ENCODE measurements around the gene ASZ1.
"Not testable (repeated sequence)": the region's sequence is repeated elsewhere in the genome, so short reads cannot be mapped to it uniquely, and the experiment has no call there.

Gene ASZ1

GRCh38 chr7:117444646-117445045 is 17.4 kb upstream of the ASZ1 start:
- no peaks in the 10 kb centered on the region for H3K27me3 ChIP-seq (ENCODE audit: insufficient read depth, low read length)
- no peaks in the 10 kb centered on the region for H3K4me1 ChIP-seq (ENCODE audit: insufficient read depth, low read length)
- H3K9ac ChIP-seq (ENCODE audit: low read depth, low read length) = no peak overlapping the region
- no peak overlapping the region for H3K27ac ChIP-seq (ENCODE audit: low read depth, low read length)
- no peaks in the 10 kb centered on the region for H3K36me3 ChIP-seq (ENCODE audit: insufficient read depth, low read length)
- H3K9me3 ChIP-seq (ENCODE audit: insufficient read depth, low read depth, low read length) = 0 out of 2 replicates have a peak, but pooled peaks cover 3% of the 10 kb centered on the region
- WGBS = 92% methylated on average over 1 of the region's 1 CpG
- H3K4me3 ChIP-seq (ENCODE audit: low read length) = no peak overlapping the region

DNA sequence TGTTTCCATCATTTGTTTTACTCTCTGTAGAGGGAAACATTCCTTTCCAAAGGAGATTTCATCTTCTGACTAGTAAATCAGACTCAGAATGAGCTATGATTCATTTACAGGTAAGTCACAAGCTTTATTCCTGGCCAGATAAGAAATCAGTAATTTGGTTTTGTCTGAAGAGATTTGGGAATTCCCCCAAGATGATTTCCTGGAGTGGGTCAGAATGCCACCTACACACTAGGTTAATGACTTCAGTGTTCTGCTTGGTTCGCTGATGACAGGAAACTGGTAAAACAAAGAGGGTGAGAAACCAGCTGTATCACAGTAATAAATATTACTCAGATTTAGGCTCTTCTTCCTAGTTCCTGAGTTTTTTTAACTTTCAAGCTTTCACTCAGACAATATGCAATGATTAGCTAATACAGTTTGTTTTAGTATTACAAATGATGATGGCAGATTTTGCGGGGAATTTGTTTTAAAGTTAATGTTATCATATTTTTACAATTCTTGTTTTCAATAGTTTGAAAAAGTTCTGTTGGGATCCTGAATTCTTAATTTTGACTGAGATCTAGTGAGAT is 8.3 kb upstream of the ASZ1 start:
- Histone ChIP-seq H3K4me1 (ENCODE audit: insufficient read depth, low read length) (no peaks in the 10 kb centered on the region; the same call in 1 of the 2 replicates), H3K36me3 (ENCODE audit: insufficient read depth, low read length) (no peaks in the 10 kb centered on the region), H3K27me3 (ENCODE audit: insufficient read depth, low read length) (no peaks in the 10 kb centered on the region), H3K9me3 (ENCODE audit: insufficient read depth, low read depth, low read length) (no peaks in the 10 kb centered on the region), H3K4me3 (ENCODE audit: low read length) (no peak overlapping the region), H3K9ac (ENCODE audit: low read depth, low read length) (no peak overlapping the region), H3K27ac (ENCODE audit: low read depth, low read length) (no peak overlapping the region)
- WGBS = 80% methylated on average over 1 of the region's 2 CpGs

DNA sequence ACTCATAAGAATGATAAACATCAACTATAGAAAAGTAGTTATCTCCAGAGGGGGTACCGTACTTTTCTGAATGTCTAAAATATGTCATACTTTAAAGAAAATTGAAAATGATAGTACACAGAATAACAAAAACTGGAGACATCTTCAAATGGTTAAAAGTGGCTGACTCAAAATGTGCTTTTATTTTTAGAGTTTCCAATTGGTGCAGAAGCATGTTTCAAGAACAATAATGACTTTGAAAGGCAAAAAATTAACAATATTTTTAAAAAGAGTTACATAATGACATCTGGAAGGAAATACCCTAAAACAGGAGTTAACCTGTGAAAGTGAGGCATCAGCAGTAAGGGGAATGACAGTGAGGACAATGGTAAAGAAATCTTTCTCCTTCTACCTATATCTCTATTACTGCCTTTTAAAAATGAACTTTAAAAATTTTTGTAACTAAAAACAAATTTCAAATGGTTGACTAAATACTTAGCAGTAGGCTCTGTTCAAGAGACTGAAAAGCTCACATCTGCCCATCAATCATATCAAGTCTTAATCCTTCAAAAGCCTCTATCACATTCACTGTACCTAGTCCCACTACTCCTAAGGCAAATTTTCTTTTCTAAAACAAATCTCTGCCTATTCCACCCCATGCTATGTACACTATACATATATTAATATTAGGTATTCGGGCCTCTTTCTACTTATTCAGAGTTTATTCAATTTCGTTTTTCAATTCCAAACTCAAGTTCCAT is 3.0 kb downstream of the ASZ1 start:
- Histone ChIP-seq H3K4me3 (ENCODE audit: low read length) (no peak overlapping the region), H3K9me3 (ENCODE audit: insufficient read depth, low read depth, low read length) (no peaks in the 10 kb centered on the region), H3K4me1 (ENCODE audit: insufficient read depth, low read length) (no peaks in the 10 kb centered on the region), H3K27ac (ENCODE audit: low read depth, low read length) (no peak overlapping the region), H3K27me3 (ENCODE audit: insufficient read depth, low read length) (no peaks in the 10 kb centered on the region), H3K9ac (ENCODE audit: low read depth, low read length) (no peak overlapping the region), H3K36me3 (ENCODE audit: insufficient read depth, low read length) (no peaks in the 10 kb centered on the region)
- 83% methylated on average over 1 of the region's 3 CpGs for WGBS

DNA sequence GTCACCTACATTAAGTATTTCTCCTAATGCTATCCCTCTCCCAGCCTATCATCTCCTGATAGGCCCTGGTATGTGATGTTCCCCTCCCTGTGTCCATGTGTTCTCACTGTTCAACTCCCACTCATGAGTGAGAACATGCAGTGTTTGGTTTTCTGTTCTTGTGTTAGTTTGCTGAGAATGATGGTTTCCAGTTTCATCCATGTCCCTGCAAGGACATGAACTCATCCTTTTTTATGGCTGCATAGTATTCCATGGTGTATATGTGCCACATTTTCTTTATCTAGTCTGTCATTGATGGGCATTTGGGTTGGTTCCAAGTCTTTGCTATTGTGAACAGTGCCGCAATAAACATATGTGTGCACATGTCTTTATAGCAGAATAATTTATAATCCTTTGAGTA is 12.7 kb downstream of the ASZ1 start:
- H3K27ac ChIP-seq (ENCODE audit: low read depth, low read length); H3K9ac ChIP-seq (ENCODE audit: low read depth, low read length); H3K36me3 ChIP-seq (ENCODE audit: insufficient read depth, low read length); H3K27me3 ChIP-seq (ENCODE audit: insufficient read depth, low read length); H3K9me3 ChIP-seq (ENCODE audit: insufficient read depth, low read depth, low read length); H3K4me3 ChIP-seq (ENCODE audit: low read length); H3K4me1 ChIP-seq (ENCODE audit: insufficient read depth, low read length): not testable (repeated sequence)
- WGBS = no CpG with 5 or more reads among the region's 1 CpG

DNA sequence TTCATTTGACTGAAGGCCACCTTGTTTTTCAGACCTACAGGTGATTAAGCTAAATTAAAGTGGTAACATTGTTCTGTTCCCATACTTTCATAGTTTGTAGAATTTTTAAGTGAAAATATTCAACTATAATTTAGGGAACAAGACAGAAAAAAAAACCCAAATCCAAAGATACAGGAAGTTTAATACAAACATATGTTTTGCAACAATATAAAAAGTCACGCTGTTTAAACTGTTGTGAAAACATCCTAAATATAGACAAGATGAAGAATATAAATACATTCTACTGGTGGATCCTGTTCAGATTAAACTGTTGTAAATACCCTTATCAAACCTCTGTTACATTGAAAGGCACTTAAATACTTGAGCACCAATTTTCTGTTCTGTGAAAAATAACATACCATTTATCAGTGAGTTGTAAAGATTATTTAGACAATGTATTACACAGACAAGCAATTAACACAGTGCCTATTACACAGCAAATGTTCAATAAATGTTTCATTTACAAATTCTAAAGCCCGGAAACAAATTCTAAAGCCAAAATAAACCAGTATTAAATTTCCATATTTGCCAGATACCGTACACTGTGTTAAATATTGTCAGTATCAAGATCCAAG is 14.2 kb downstream of the ASZ1 start:
- 95% methylated on average over 2 of the region's 3 CpGs for WGBS
- Histone ChIP-seq H3K27ac (ENCODE audit: low read depth, low read length) (no peak overlapping the region), H3K27me3 (ENCODE audit: insufficient read depth, low read length) (no peaks in the 10 kb centered on the region), H3K36me3 (ENCODE audit: insufficient read depth, low read length) (no peaks in the 10 kb centered on the region), H3K9me3 (ENCODE audit: insufficient read depth, low read depth, low read length) (no peaks in the 10 kb centered on the region), H3K4me1 (ENCODE audit: insufficient read depth, low read length) (no peaks in the 10 kb centered on the region), H3K9ac (ENCODE audit: low read depth, low read length) (no peak overlapping the region), H3K4me3 (ENCODE audit: low read length) (no peak overlapping the region)

DNA sequence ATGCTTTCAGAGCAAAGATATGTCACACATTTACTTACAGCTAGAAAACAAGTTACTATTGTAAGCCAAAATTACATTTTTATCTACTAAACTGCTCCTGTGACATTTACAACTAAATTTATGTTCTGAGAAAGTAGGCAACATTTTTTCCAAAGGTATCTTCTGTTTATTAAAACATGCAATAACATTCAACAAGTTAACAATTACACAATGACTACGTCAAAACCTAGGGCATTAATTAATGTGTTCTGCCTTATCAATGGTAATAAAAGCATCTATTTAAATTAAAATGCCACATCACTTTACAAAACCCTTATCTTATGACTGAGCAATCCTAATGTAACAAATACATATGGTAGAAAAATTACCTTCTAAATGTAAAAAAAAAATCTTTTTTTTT is 14.9 kb downstream of the ASZ1 start:
- Histone ChIP-seq H3K27me3 (ENCODE audit: insufficient read depth, low read length) (no peaks in the 10 kb centered on the region), H3K4me3 (ENCODE audit: low read length) (no peak overlapping the region), H3K9ac (ENCODE audit: low read depth, low read length) (no peak overlapping the region), H3K9me3 (ENCODE audit: insufficient read depth, low read depth, low read length) (no peaks in the 10 kb centered on the region), H3K36me3 (ENCODE audit: insufficient read depth, low read length) (no peaks in the 10 kb centered on the region), H3K4me1 (ENCODE audit: insufficient read depth, low read length) (no peaks in the 10 kb centered on the region), H3K27ac (ENCODE audit: low read depth, low read length) (no peak overlapping the region)
- WGBS = 88% methylated on average over 1 of the region's 1 CpG

DNA sequence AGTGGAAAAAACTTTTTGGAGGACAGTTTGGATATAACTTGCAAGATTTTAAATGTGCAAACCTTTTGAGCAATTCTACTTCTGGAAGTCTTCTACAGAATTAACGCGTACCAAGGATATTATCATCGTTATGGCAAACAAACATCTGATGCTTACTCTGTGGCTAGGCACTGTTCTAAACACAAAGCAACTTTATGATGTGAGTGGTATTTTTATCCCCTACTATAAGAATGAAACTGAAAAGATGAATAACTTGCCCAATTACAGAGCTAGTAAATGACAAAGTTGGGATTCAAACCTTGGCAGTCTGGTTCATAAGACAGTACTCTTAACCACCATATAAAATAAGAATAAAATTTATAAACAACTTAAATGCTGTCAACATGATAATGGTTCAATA is 15.8 kb downstream of the ASZ1 start:
- Histone ChIP-seq H3K9ac (ENCODE audit: low read depth, low read length) (no peak overlapping the region), H3K4me3 (ENCODE audit: low read length) (no peak overlapping the region), H3K27ac (ENCODE audit: low read depth, low read length) (no peak overlapping the region), H3K27me3 (ENCODE audit: insufficient read depth, low read length) (no peaks in the 10 kb centered on the region), H3K4me1 (ENCODE audit: insufficient read depth, low read length) (no peaks in the 10 kb centered on the region), H3K9me3 (ENCODE audit: insufficient read depth, low read depth, low read length) (no peaks in the 10 kb centered on the region), H3K36me3 (ENCODE audit: insufficient read depth, low read length) (no peaks in the 10 kb centered on the region)
- WGBS = 91% methylated on average over 3 of the region's 3 CpGs

- Histone ChIP-seq H3K9me3 (ENCODE audit: insufficient read depth, low read depth, low read length) (no peaks in the 10 kb centered on the region), H3K36me3 (ENCODE audit: insufficient read depth, low read length) (no peaks in the 10 kb centered on the region), H3K4me3 (ENCODE audit: low read length) (no peak overlapping the region), H3K27ac (ENCODE audit: low read depth, low read length) (no peak overlapping the region), H3K4me1 (ENCODE audit: insufficient read depth, low read length) (no peaks in the 10 kb centered on the region), H3K9ac (ENCODE audit: low read depth, low read length) (no peak overlapping the region), H3K27me3 (ENCODE audit: insufficient read depth, low read length) (no peaks in the 10 kb centered on the region)
- WGBS = 86% methylated on average over 1 of the region's 1 CpG
These were observed 18.5 kb downstream of the ASZ1 start for GRCh38 chr7:117408831-117409230.

GRCh38 chr7:117405519-117405918 is 21.8 kb downstream of the ASZ1 start:
- H3K27ac ChIP-seq (ENCODE audit: low read depth, low read length) = no peak overlapping the region
- 90% methylated on average over 3 of the region's 3 CpGs for WGBS
- H3K36me3 ChIP-seq (ENCODE audit: insufficient read depth, low read length) = no peaks in the 10 kb centered on the region
- H3K9ac ChIP-seq (ENCODE audit: low read depth, low read length) = no peak overlapping the region
- no peaks in the 10 kb centered on the region for H3K27me3 ChIP-seq (ENCODE audit: insufficient read depth, low read length)
- H3K4me3 ChIP-seq (ENCODE audit: low read length) = no peak overlapping the region
- H3K4me1 ChIP-seq (ENCODE audit: insufficient read depth, low read length) = no peaks in the 10 kb centered on the region
- H3K9me3 ChIP-seq (ENCODE audit: insufficient read depth, low read depth, low read length) = no peaks in the 10 kb centered on the region

DNA sequence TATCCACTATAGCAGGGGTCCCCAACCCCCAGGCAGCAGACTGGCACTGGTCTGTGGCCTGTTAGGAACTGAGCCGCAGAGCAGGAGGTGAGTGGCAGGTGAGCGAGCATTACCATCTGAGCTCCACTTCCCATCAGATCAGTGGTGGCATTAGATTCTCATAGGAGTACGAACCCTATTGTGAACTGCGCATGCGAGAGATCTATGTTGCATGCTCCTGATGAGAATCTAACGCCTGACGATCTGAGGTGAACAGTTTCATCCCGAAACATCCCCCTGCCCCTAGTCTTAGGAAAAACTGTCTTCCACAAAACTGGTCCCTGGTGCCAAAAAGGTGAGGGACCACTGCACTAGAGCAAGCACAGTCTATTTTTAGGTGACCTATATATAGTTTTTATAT is 23.6 kb downstream of the ASZ1 start:
- H3K4me1 ChIP-seq (ENCODE audit: insufficient read depth, low read length) = no peaks in the 10 kb centered on the region
- H3K4me3 ChIP-seq (ENCODE audit: low read length) = no peak overlapping the region
- no peaks in the 10 kb centered on the region for H3K27me3 ChIP-seq (ENCODE audit: insufficient read depth, low read length)
- H3K36me3 ChIP-seq (ENCODE audit: insufficient read depth, low read length) = no peaks in the 10 kb centered on the region
- no peaks in the 10 kb centered on the region for H3K9me3 ChIP-seq (ENCODE audit: insufficient read depth, low read depth, low read length)
- WGBS = 96% methylated on average over 8 of the region's 8 CpGs
- no peak overlapping the region for H3K27ac ChIP-seq (ENCODE audit: low read depth, low read length)
- H3K9ac ChIP-seq (ENCODE audit: low read depth, low read length) = no peak overlapping the region

DNA sequence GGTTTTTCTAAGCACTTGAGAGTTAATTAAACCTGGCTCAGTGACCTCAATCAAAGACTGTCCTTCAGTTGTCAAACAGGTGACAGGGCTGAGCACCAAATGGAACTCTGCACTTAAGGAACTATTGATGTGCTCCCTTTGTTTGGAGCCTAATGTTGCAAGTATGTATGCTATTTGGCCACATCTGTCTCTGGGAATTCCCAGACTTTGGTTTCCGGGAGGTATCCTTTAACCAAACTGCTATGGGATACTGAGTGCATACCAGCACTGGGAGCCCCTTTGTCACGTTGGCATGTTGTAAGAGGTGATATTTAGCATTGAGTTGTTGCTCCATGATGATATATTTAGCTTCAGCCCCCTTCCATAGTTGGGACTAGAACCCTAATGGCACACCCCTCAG is 25.2 kb downstream of the ASZ1 start:
- H3K27ac ChIP-seq (ENCODE audit: low read depth, low read length) = no peak overlapping the region
- 85% methylated on average over 2 of the region's 2 CpGs for WGBS
- no peak overlapping the region for H3K4me3 ChIP-seq (ENCODE audit: low read length)
- H3K27me3 ChIP-seq (ENCODE audit: insufficient read depth, low read length) = no peaks in the 10 kb centered on the region
- no peak overlapping the region for H3K9ac ChIP-seq (ENCODE audit: low read depth, low read length)
- H3K36me3 ChIP-seq (ENCODE audit: insufficient read depth, low read length) = no peaks in the 10 kb centered on the region
- no peaks in the 10 kb centered on the region for H3K9me3 ChIP-seq (ENCODE audit: insufficient read depth, low read depth, low read length)
- peaks cover 5% of the 10 kb centered on the region; the same call in 1 of the 2 replicates for H3K4me1 ChIP-seq (ENCODE audit: insufficient read depth, low read length)

Data from HUES64 (cell line).